ENCODE measurements around the gene TESK2. TPM values are rescaled to one million over a fixed set of nuclear protein-coding genes. Genes with fewer than 3 reads are reported as not detected.

Gene TESK2
- total RNA-seq, 1 experiment from 2014 or later, result 1.4 TPM

- Mint-ChIP-seq H3K27ac (ENCODE audit: low read depth, unreplicated experiment) (no peak overlapping the region), H3K4me1 (ENCODE audit: insufficient read depth, unreplicated experiment) (peaks cover 4% of the 10 kb centered on the region), H3K36me3 (ENCODE audit: insufficient read depth, unreplicated experiment) (peaks cover 19% of the 10 kb centered on the region), H3K27me3 (ENCODE audit: insufficient read depth, unreplicated experiment) (no peaks in the 10 kb centered on the region), H3K9me3 (ENCODE audit: unreplicated experiment) (no peaks in the 10 kb centered on the region), H3K4me3 (ENCODE audit: unreplicated experiment) (no peak overlapping the region)
- intact Hi-C loops (cut with micrococcal nuclease), result no loop called here
- ChIA-PET POLR2A (interaction anchor here (0.7 to 1.8 kb wide), 2 partner anchors 34 to 137 kb away, joined by 3 to 7 read pairs; no protein-coding TSS in a partner anchor), CTCF (interaction anchor here (1.2 to 5.0 kb wide), 3 partner anchors 11 to 155 kb away, joined by 3 to 51 read pairs (median 15); partner anchors contain the start of gene TESK2)
- no peak for TF ChIP-seq CTCF (IDR thresholded peaks at IDR 0.05; ENCODE audit: unreplicated experiment)
- no peak for DNase-seq (ENCODE audit: unreplicated experiment)
- no TSS peak for BruUV-seq (replicated peaks)
These were observed 153.2 kb downstream of the TESK2 start for GRCh38 chr1:45337630-45338325.

- Mint-ChIP-seq H3K4me1 (ENCODE audit: insufficient read depth, unreplicated experiment) (no peaks in the 10 kb centered on the region), H3K36me3 (ENCODE audit: insufficient read depth, unreplicated experiment) (peaks cover 17% of the 10 kb centered on the region), H3K27me3 (ENCODE audit: insufficient read depth, unreplicated experiment) (no peaks in the 10 kb centered on the region), H3K27ac (ENCODE audit: low read depth, unreplicated experiment) (no peak overlapping the region), H3K9me3 (ENCODE audit: unreplicated experiment) (no peaks in the 10 kb centered on the region), H3K4me3 (ENCODE audit: unreplicated experiment) (no peak overlapping the region)
- CTCF ChIA-PET, result interaction anchor here (0.6 kb wide), 2 partner anchors 143 to 293 kb away, joined by 3 read pairs; no protein-coding TSS in a partner anchor
- intact Hi-C loops (cut with micrococcal nuclease), result no loop called here
- no TSS peak for BruUV-seq (replicated peaks)
- TF ChIP-seq CTCF (IDR thresholded peaks at IDR 0.05; ENCODE audit: unreplicated experiment), result no peak
- no peak for DNase-seq (ENCODE audit: unreplicated experiment)
- POLR2A ChIA-PET, result interaction anchor here (0.6 kb wide), 1 partner anchor 33 kb away, joined by 4 read pairs; no protein-coding TSS in a partner anchor
These were observed 155.1 kb downstream of the TESK2 start for GRCh38 chr1:45335855-45336324.

- H3K4me1 Mint-ChIP-seq (ENCODE audit: insufficient read depth, unreplicated experiment), result peaks cover 2% of the 10 kb centered on the region
- H3K27ac Mint-ChIP-seq (ENCODE audit: low read depth, unreplicated experiment), result peak overlapping the region; percentile 18
- CTCF ChIA-PET, result no interaction called here
- H3K4me3 Mint-ChIP-seq (ENCODE audit: unreplicated experiment), result no peak overlapping the region
- intact Hi-C loops (cut with micrococcal nuclease), result no loop called here
- no TSS peak for BruUV-seq (replicated peaks)
- no peaks in the 10 kb centered on the region for H3K9me3 Mint-ChIP-seq (ENCODE audit: unreplicated experiment)
- no peaks in the 10 kb centered on the region for H3K27me3 Mint-ChIP-seq (ENCODE audit: insufficient read depth, unreplicated experiment)
- POLR2A ChIA-PET, result no interaction called here
- H3K36me3 Mint-ChIP-seq (ENCODE audit: insufficient read depth, unreplicated experiment), result peaks cover 17% of the 10 kb centered on the region
- TF ChIP-seq CTCF (IDR thresholded peaks at IDR 0.05; ENCODE audit: unreplicated experiment), result no peak
- no peak for DNase-seq (ENCODE audit: unreplicated experiment)
These were observed 156.4 kb downstream of the TESK2 start for GRCh38 chr1:45334308-45335245.

GRCh38 chr1:45332346-45332720 is 158.6 kb downstream of the TESK2 start:
- Mint-ChIP-seq H3K4me3 (ENCODE audit: unreplicated experiment) (no peak overlapping the region), H3K9me3 (ENCODE audit: unreplicated experiment) (no peaks in the 10 kb centered on the region), H3K27ac (ENCODE audit: low read depth, unreplicated experiment) (no peak overlapping the region), H3K36me3 (ENCODE audit: insufficient read depth, unreplicated experiment) (peaks cover 17% of the 10 kb centered on the region), H3K27me3 (ENCODE audit: insufficient read depth, unreplicated experiment) (no peaks in the 10 kb centered on the region), H3K4me1 (ENCODE audit: insufficient read depth, unreplicated experiment) (peaks cover 7% of the 10 kb centered on the region)
- intact Hi-C loops (cut with micrococcal nuclease), result no loop called here
- no peak for TF ChIP-seq CTCF (IDR thresholded peaks at IDR 0.05; ENCODE audit: unreplicated experiment)
- no TSS peak for BruUV-seq (replicated peaks)
- ChIA-PET POLR2A (interaction anchor here (0.5 to 1.1 kb wide), 2 partner anchors 16 to 201 kb away, joined by 3 read pairs; no protein-coding TSS in a partner anchor), CTCF (no interaction called here)
- no peak for DNase-seq (ENCODE audit: unreplicated experiment)
